Liver (tissue), 9 donors: ENCODE results near the gene NUDT2. TPM values are rescaled to one million over a fixed set of nuclear protein-coding genes. Genes with fewer than 3 reads are reported as not detected.

Source experiments
- DNase-seq: peaks from one replicate; pipeline ENCODE4 v3.0.0-alpha.2; 2017; ENCODE audit warnings: low spot score
- H3K27ac ChIP-seq, 2 donors: one replicate each; pipeline ENCODE4 v1.7.0; 2013; ENCODE audit warnings: inconsistent platforms in 2 of 2, low read length in 2 of 2, control low read depth in 1 of 2, low read depth in 1 of 2, mild to moderate bottlenecking in 1 of 2
- H3K27me3 ChIP-seq, 4 donors: one replicate each; pipeline versions ENCODE4 v1.6.1 to v1.7.0; 2013; ENCODE audit warnings: low read length in 3 of 4, inconsistent platforms in 1 of 4, mild to moderate bottlenecking in 1 of 4, moderate library complexity in 1 of 4; ENCODE audit not compliant: control insufficient read depth in 4 of 4, insufficient read depth in 4 of 4
- H3K36me3 ChIP-seq, 4 donors: one replicate each; pipeline versions ENCODE4 v1.6.1 to v1.7.0; 2013; ENCODE audit warnings: low read length in 3 of 4, mild to moderate bottlenecking in 3 of 4, low read depth in 1 of 4, moderate library complexity in 1 of 4; ENCODE audit not compliant: control insufficient read depth in 4 of 4, insufficient read depth in 3 of 4
- H3K4me1 ChIP-seq, 4 donors: one replicate each; pipeline versions ENCODE4 v1.6.1 to v1.7.0; 2013; ENCODE audit warnings: low read length in 3 of 4, mild to moderate bottlenecking in 3 of 4, moderate library complexity in 1 of 4; ENCODE audit not compliant: control insufficient read depth in 4 of 4, insufficient read depth in 4 of 4
- H3K4me3 ChIP-seq, 3 donors: one replicate each; pipeline versions ENCODE4 v1.6.1 to v1.7.0; 2013; ENCODE audit warnings: low read length in 3 of 3, control low read depth in 1 of 3, low read depth in 1 of 3, mild to moderate bottlenecking in 1 of 3
- H3K9ac ChIP-seq, 2 donors: one replicate each; pipeline ENCODE4 v1.7.0; 2013; ENCODE audit warnings: low read length in 2 of 2, mild to moderate bottlenecking in 2 of 2, moderate library complexity in 2 of 2, control low read depth in 1 of 2, low read depth in 1 of 2
- H3K9me3 ChIP-seq, 4 donors: one replicate each; pipeline versions ENCODE4 v1.6.1 to v1.7.0; 2013; ENCODE audit warnings: low read length in 3 of 4; ENCODE audit not compliant: control insufficient read depth in 4 of 4
- CTCF ChIP-seq: fragments of 150-350 bp; IDR thresholded peaks from 2 replicates; pipeline ENCODE4 v1.5.1; 2017; ENCODE audit warnings: improper control_type of control experiment, low read depth, low read length; ENCODE audit not compliant: missing input control
- EGR1 ChIP-seq, 2 donors: IDR thresholded peaks; 2 replicates each; pipeline ENCODE4 v1.6.1; 2016 to 2018; ENCODE audit warnings: antibody characterized with exemption in 2 of 2, low read depth in 2 of 2
- FOXA2 ChIP-seq: IDR thresholded peaks from 2 replicates; pipeline ENCODE4 v1.6.1; 2016; ENCODE audit warnings: antibody characterized with exemption
- GABPA ChIP-seq, 2 donors: IDR thresholded peaks in 1 of 2; conservative IDR thresholded peaks in 1 of 2; 2 replicates each; pipeline ENCODE4 v1.6.1; 2016; ENCODE audit warnings: antibody characterized with exemption in 2 of 2, mild to moderate bottlenecking in 1 of 2, moderate library complexity in 1 of 2
- HNF4A ChIP-seq, 2 donors: conservative IDR thresholded peaks; 2 replicates each; pipeline ENCODE4 v1.6.1; 2016; ENCODE audit warnings: antibody characterized with exemption in 2 of 2, mild to moderate bottlenecking in 2 of 2
- HNF4G ChIP-seq: IDR thresholded peaks from 2 replicates; pipeline ENCODE4 v1.6.1; 2016; ENCODE audit warnings: antibody characterized with exemption
- MAX ChIP-seq: IDR thresholded peaks from 2 replicates; pipeline ENCODE4 v1.6.1; 2016; ENCODE audit warnings: antibody characterized with exemption
- NR2F2 ChIP-seq: IDR thresholded peaks from 2 replicates; pipeline ENCODE4 v1.6.1; 2016; ENCODE audit warnings: antibody characterized with exemption
- RAD21 ChIP-seq, 2 donors: IDR thresholded peaks; 2 replicates each; pipeline ENCODE4 v1.6.1; 2016; ENCODE audit warnings: antibody characterized with exemption in 2 of 2, mild to moderate bottlenecking in 2 of 2
- REST ChIP-seq: IDR thresholded peaks from 2 replicates; pipeline ENCODE4 v1.6.1; 2016; ENCODE audit warnings: antibody characterized with exemption, mild to moderate bottlenecking
- TAF1 ChIP-seq: conservative IDR thresholded peaks from 2 replicates; pipeline ENCODE4 v1.6.1; 2016; ENCODE audit warnings: antibody characterized with exemption, mild to moderate bottlenecking
- ZBTB33 ChIP-seq: IDR thresholded peaks from 2 replicates; pipeline ENCODE4 v1.6.1; 2016; ENCODE audit warnings: antibody characterized with exemption
- WGBS: extraction: QIAGEN DNeasy Blood & Tissue Kit; methylation state at CpG from one replicate; pipeline ENCODE4 v1.1.7; 2013; 5-methylcytosine and 5-hydroxymethylcytosine counted together
- polyA plus RNA-seq, 2 donors: library from polyadenylated mRNA; stranded (reverse) in 1 of 2; unstranded in 1 of 2; fragments of 200-250 nt in 1 of 2; fragments of >200 nt in 1 of 2; fragmentation: Nextera tagmentation in 1 of 2; extraction: Ambion mirVana in 1 of 2; gene quantifications; one replicate each; pipeline versions ENCODE4 v1.2.1 to v1.2.3, GENCODE V29; 2013 to 2015
- total RNA-seq, 2 donors: library from RNA; depleted of rRNA; stranded (reverse); fragments of >200 nt; gene quantifications; one replicate each; pipeline ENCODE4 v1.2.3, GENCODE V29; 2014
- donor health status: healthy.
- donor health status: healthy.
- donor health status: healthy.
- donor health status: healthy.
- donor health status: healthy.

Gene NUDT2
- total and polyA plus RNA-seq, 4 donors: 9.2 to 23.5 (median 15.7) TPM

GRCh38 chr9:34310215-34310614, 19.2 kb upstream of the NUDT2 start:
- Histone ChIP-seq H3K9me3 (no peaks in the 10 kb centered on the region), H3K4me1 (no peaks in the 10 kb centered on the region), H3K36me3 (no peaks in the 10 kb centered on the region), H3K27me3 (no peaks in the 10 kb centered on the region), H3K27ac (no peak overlapping the region), H3K9ac (no peak overlapping the region), H3K4me3 (no peak overlapping the region)
- no peak for TF ChIP-seq HNF4G
- 97% methylated on average over 1 of the region's 1 CpG for WGBS
- DNase-seq: no peak

- Histone ChIP-seq H3K4me1 (no peaks in the 10 kb centered on the region), H3K27me3 (no peaks in the 10 kb centered on the region), H3K4me3 (no peak overlapping the region), H3K36me3 (no peaks in the 10 kb centered on the region), H3K27ac (no peak overlapping the region), H3K9me3 (no peaks in the 10 kb centered on the region), H3K9ac (no peak overlapping the region)
- TF ChIP-seq ZBTB33 (no peak), REST (no peak), TAF1 (no peak), RAD21 (IDR thresholded peaks at IDR 0.05) (no peak), FOXA2 (no peak), EGR1 (IDR thresholded peaks at IDR 0.05; ENCODE audit: low read depth in 2 of 2) (no peak), HNF4G (no peak), HNF4A (conservative IDR thresholded peaks at IDR 0.05) (no peak), GABPA (IDR thresholded peaks at IDR 0.05 in 1 of 2, conservative IDR thresholded peaks at IDR 0.05 in 1 of 2) (no peak), MAX (no peak), CTCF (no peak), NR2F2 (no peak)
- DNase-seq: no peak
- WGBS: 88% methylated on average over 6 of the region's 6 CpGs
These were observed 17.7 kb upstream of the NUDT2 start for GRCh38 chr9:34311499-34312185.
